CD4-positive, alpha-beta T cell treated with Interleukin-1 beta for 1 hour (primary cell): ENCODE data around the gene CPXM2.

Experiments
- DNase-seq, 2 donors: peaks; one replicate each; pipeline ENCODE4 v3.0.0-alpha.2; 2020 to 2022

The CPXM2 gene

DNA sequence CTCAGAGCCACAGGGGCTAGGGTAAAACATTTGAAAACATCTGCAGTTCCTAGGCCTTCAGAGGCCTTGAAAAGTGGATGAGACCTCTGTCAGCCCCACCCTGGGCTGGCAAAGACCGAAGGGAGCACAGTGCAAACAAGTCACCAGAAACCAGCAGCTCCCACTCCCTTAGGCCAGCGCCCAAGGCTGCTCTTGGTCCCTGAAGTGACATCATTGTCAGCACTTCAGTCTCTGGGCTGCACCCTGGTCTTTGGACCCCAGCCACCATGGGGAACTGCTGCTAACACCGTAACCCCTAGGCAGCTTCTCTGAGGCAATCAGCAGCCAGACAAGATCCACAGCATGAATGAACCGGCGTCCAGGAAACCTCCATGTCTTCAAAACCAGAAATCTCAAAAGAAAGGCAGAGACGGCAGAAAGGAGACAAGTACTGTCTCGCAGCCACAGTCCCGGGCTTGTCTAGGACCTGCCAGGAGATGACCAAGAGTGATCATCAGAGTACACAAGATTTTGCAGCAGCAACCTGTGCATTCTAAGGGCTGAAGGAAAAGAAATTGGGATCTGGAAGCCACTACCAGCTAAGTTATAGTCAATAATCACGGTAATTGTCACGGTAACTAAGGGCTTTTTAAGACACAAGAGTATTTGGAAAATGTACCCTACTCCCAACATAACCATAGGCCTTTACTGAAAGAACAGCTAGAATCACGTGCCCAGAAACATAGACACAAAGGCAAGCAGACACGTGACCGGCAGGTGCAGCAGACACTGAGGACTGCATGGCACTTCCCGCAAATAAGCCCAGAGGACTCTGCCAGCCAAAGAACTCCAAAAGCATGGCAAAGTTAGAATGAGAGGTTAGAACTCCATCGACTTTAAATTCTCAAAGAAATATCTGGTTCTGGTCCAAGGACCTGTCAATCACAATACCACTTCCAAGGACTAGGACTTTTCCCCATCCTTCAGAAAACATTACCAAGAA is 23.3 kb downstream of the CPXM2 start:
- no peak for DNase-seq

DNA sequence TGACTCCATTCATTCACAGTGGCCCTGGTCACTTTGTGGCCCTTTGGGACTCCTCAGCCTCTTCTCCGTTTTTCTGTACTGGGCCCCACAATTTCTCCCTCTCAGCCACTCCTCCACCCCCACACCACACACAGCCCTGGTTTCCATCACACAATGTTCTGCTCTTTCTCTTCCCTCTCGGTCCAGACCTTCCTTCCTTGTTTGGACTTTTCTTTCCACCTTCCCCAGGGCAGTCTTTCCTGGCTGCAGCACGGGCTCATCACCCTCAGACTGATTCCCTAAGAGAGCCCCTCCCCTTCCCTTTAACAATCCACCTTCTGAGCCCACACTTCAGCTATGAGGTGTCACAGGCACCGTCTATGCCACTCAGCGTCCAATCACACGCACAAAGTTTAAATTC is 25.7 kb downstream of the CPXM2 start:
- DNase-seq, result no peak

DNA sequence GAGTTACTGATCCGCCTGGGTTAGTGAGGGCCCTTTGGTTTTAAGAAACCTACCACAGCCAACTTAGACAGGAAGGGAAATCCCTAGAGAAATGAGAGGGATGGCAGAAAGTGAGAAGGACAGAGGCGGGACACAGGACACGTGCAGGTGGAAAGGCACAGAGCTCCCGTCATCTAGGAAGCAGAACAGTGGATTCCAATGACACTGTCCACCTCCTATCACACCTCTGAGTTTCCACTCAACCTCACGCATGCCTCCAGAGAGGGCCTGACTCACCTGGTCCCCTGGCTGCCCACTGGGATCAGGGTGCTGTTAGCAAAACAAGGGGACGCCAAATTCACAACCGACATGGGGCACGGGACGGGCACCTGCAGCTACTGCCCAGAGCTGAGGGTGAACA is 26.3 kb downstream of the CPXM2 start:
- DNase-seq, result no peak

DNA sequence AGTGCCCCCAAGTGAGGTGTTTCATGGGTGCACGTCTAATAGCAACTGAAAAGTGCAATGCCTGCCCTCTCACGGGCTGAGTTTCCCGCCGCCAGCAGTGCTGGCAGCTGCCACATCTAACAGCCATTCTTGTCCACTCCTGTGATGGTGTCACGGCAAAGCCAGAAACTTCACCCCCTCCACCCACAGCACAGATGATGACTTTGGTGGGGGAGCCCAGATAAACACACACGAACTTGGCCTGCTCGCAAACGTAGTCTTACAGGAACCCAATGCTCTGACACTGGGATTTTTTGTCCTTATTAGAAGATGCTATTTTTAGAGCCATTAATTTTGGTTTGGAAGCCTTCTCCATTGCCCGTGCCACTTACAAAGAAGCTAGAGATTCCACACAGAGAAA is 26.7 kb downstream of the CPXM2 start:
- no peak for DNase-seq

DNA sequence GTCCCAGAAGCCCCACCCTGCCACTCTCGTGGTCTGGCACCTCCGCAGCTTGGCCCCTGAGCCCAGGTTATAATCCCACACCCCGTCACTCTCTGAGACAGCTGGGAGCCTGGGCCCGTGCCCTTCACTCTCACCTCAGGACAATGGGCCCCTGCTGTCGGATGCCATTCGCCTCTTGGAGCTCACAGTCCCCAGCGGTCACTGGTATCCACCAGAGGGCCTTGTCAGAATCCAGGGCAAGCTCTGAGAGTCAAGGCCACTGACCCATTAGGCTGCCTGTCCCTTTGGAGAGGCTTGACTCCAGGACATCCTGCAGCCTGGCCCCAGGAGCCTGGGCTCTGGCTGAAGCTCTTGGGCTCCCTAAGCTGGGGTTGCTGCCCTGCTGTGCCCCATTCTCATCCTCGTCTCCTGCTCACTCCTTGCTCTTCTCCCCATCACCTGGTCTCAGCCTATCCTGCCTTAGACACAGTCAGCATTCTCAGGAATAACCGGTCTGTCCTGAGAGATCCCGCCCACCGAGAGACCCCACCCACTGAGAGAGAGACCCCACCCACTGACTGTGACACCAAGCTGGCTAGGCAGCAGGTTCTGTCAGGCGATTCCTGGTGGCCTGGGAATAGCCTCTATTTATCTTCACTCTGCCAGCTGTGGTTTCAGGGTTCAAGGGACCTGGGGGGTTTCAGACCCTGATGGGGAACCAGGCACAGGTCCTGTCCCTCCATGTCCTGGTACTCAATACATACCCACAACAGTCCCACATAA is 27.7 kb downstream of the CPXM2 start:
- DNase-seq, result no peak

DNA sequence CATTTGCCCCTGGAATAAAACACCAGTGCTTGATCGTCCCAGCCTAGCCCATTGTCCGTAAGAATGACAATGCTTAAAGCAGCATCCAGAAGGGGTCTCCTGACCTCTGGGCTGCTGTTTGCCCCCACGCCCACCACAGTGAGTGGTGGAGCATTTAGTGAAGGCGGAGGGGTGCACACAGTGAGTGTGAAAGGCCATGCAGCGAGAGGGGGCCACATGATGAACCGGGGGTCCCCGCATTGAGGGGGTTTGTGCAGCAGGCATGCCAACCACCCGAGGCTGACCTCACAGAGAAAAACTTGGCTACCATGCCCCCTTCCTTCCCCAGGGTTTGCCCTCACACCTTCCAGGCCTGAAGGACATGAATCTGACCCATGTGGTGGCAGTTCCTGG is 28.4 kb downstream of the CPXM2 start:
- DNase-seq, result no peak

DNA sequence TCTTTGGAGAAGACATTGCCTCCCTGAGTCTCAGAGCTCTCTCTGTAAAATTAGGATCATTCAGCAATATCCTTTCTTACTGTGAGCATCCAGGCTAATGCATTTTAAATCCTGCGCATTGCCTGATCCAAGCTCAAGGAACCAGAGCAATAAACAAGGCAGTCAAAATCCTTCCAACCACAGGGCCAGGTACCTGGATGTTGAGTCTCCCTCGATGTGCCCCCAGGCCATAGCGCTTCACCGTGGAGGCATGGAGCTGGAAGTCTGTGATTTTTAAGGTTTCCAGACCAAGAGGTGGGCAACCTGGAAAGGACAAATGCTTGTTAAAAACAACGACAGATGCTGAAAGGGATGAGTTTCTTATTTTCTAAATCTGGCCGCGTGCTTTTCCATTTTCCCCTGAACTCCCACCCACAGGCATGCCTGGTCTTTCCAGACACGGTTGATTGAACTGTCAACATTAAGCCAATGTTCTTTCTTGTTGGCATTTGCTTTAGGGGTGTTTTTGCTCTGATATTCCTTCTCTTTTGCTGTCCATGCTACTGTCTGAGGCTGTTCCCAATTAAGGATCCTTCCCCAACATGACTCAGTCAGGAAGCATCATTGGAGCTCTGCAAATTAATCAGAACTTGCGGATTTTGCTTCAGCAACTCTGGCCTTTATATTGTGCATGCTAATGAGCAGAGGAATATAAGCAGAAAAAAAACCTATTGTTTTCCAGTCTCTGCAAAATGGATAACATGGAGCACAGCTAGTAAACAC is 29.0 kb downstream of the CPXM2 start:
- no peak for DNase-seq

DNA sequence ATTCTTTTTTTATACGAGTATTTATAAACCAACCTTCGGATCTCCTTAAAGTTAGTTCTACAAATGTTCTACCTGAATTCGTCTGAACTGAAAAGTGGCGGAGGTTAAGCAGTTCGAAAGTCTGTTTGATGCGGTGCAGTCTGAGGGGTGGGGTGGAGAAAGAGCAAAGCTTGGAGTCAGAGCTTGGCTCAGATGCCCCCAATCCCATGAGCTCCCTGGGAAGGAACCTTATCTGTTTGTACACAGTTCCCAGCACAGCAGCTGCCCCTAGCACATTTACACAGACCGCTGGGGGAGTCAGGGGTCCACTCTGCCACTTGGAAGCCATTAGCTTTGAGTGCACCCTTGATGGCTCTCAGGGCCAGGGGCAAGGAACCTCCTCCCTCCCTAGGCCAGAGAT is 30.8 kb downstream of the CPXM2 start:
- DNase-seq, result no peak

DNA sequence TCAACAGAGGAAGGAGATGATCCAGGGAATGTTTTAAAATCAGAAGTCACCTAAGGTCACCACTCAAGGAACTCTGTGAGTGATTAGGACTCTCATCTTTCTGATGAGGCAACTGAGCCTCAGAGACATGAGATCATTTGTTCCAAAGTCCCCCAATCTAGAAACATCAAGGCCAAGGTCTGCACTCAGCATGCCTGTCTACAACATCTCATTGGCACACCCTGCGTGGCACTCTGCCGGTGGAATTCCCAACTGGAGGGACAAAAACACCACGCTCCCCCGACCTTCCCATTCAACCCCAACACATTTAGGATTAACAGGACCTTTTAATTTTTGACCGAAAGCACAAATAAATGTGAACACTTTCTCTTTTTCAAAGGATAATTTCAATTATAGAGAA is 31.4 kb downstream of the CPXM2 start:
- no peak for DNase-seq

DNA sequence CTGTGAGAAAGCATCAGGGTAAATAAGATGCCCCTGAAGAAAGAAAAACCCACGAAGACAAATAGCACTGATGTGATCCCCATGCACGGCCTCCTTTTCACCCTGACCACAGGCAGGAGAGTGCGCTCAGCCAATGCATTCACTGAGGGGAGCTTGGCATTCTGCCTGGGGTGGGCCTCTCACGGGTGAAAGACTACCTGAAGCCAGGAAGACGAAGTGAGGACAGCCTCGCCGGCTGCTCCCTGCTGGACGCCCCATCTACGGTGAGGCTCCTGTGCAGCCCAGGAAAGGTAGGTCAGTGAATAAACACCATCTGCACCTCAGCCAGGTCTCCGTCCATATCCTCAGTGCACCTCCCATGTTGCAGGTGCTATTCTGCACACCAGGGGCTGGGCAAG is 32.0 kb downstream of the CPXM2 start:
- no peak for DNase-seq

DNA sequence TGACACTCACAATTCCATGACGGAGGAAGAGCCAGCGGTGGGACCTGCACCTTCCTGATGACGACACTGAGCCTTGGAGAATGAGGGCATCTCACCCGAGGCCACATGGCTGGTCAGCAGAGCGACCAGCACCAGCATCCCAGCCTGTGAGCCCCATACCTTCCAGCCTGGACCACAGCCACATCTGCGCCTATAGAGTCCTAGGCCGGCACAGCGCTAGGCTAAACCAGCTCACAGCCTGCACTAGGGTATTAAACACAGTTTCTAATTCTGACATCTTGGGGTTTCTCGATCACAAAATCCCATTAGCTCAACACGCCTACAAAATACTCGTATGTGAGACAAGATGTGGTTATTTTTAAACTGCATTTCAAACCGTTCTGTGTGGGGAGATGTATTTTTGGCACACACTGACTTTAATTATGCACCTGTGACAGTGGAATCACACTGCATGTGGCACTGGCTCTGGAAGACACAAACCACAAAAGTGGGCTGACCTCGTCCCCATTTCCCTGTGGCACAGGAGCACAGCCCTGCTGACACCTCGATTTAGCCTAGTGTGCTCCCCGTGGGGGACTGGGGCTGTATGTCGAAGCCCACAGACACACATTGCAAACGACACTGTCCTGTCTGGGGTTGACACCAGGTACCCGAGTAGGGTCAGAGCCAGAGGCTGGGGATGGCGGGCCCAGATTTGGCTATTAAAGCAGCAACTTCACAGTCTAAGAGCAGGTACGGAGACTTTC is 32.5 kb downstream of the CPXM2 start:
- no peak for DNase-seq

DNA sequence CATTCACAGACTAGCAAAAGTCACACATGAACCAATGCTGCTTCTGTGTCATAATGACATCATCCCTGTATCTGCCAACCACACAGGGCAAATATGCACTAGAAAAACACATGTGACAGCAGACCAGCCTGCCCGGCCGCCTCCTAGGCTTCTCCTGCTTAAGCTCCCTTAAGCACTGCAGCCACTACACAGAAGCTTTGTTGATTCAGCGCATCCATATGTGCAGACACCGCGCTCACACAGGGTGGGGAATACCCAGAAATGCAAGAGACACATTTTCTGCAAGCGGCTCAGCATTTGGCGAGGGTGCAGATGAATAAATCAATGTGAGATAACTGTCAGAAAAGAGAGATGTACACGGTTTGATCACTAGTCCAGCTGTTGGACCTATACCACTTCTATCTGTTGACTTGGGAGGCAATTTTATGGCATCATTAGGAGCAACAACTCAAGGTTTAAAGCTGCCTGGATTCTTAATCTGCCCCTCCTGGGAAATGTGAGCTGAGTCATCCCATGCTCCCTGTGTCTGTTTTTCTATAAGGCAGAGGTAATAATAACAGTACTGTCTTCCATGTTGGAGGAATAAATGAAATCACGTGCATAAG is 33.4 kb downstream of the CPXM2 start:
- DNase-seq, result no peak

DNA sequence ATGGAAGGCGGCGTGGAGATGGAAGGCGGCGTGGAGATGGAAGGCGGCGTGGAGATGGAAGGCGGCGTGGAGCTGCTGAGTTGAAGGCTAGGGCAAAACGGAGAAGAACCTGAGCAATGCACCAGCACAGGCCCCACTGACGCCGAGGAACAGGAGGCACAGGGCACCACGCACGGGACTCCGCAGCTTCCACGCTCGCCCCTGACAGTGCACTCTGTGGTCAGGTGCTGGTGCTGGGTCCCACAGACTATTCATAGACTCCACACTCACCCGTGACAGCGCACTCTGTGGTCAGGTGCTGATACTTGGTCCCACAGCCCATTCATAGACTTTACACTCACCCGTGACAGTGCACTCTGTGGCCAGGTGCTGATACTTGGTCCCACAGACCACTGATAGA is 34.0 kb downstream of the CPXM2 start:
- DNase-seq, result no peak

DNA sequence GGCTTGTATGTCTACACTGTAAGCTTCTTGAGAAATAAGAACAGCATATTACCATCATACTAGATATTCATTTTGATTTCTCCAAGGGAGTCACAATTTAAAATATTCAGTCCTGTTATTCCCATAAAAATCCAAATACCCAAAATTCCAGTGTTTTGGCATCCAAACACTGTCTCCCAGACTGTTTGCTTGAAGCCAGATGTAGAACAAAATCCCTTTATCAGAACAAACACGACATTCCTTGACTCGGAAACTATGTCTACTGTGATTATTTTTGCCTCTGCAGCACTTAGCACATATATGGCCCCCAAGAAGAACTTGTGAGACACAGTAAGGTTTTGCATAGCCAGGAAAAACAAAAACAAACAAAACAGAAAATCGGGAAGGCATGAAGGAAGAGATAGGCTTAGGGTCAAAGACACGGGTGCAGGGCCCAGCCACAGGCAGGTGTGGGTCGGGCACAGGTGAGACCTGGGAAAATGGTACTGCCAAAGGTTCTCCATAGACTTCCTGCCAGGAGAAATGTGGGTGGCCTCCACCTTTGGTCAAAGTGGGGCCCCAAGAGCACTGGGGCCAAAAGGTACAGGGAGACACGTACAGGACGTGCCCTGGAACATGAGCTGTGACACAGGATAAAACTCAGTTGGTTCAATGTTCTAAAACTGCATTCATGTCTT is 36.5 kb downstream of the CPXM2 start:
- no peak for DNase-seq

DNA sequence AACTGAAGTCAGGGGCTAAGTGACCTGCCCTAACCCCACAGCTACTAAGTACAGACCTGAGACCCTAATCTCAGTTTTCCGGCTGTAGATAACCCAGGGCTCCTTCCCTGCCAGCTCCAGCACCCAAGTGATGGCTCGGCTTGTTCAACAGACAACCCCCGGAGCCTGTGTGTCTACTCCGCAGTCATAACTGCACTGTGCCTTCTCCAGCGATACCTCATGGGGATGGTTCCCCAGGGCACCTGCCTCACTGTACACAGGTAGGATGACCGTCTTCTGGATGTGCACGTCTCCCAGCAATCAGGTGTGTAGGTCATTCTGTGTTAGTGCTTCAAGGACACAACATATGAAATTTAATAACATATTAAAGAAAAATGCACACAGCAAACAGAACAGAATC is 37.1 kb downstream of the CPXM2 start:
- no peak for DNase-seq

DNA sequence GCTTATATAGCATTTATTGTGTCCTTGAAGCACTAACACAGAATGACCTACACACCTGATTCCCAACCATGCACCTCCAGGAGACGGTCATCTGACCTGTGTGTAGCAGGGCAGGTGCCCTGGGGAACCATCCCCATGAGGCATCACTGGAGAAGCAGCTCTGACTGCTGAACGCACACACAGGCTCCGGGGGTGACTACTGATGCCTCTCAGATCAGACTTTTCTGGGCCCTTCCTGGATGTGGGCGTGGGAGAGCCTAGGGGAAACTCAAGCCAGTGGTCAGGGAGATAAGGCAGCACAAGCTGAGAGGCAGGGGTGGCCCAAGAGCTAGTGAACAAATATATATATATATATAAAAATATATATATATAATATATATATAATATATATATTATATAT is 37.6 kb downstream of the CPXM2 start:
- no peak for DNase-seq

DNA sequence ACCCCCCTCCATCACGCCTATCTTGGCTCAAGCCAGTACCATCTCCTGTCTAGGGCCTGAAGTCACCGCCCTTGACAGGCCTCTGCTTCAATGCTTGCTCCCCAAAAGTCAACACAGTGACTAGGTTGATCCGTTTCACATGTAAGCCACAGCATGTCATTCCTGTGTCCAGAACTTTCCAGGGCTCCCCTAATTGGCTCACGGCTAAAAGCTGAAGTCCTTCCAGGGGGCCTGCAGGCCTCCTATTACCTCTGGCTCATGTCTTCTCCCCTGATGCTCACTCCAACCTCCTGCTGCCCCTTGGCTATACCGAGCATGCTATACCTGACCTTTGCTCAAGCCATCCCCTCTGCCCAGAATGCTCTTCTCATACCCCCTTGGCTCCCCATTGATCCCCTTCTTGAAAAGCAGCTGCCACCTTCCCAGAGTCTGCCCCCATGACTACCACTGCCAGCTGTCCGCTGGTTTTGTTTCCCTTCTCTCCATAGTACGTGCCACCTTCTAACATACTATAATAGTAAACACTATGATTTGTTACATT is 39.1 kb downstream of the CPXM2 start:
- no peak for DNase-seq

DNA sequence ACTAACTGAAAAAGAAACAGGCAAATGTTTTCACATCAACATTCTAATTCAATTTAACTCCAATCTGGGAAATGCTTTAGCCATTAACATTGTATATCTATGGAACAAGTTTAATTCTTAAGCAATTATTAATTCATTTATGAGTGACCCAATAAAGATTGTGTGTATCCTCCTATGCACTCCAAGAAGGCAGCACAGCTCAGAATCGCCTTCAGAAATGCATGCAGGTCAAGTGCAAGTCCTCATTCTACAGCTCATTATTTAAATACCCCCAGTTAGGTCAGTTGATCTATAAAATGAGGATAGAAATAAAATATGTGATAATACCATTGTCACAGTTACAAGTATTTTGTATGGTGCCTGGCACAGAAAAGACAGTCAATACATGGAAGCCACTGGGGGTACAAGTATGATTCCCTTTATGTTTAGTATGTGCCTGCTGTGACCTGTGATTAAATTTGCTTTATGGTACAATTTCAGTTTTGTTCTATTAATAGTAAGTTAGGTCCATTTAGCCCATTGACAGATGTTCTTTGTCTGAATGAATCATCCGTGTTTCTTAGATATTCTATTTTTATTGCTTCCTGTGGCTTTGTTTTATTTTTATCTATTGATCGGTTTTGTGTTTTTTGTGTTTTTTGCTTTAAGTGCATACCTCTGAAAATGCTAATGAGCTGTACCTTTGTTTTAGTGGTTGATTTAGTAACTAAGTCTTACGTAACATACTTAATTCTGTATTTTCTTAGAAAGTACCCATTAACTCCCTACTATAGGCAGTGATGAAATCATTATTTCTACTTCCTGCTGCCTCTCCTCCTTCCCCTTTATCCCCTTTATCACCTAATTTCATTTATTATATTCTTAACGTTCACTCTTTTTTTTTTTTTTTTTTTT is 42.8 kb downstream of the CPXM2 start:
- no peak for DNase-seq

DNA sequence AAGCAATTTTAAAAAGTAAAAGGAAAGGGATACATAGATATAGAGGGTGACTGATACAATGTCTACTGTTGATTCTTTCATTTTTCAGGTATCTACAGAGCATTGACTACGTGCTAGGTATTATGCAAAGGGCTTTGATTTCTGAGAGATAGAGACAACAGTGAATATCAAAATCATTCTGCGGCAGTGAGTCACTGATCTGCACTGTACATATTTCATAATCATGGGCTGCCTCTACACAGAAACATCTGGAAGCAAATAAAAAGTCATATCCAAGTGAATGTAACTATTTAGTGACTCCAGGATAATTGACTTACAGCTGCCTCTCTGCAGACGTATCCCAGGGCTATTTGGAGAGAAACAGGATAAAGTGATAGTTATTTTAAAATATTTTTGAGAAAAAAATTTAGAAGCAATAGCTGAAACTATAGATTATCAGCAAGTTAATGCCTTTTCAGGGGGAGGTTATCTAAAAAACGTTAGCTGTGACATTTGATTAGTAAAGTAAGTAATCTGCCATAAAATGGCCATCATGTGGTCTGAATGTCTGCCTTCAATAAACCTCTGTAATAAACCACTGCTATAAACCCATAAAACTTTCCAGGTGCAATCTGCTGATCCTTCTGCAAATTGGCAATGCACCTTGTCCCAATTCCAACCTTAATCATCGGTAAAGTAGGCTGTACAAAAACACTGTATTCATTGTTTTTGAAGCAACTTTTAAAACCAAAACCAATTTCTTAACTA is 43.7 kb downstream of the CPXM2 start:
- DNase-seq, result no peak

DNA sequence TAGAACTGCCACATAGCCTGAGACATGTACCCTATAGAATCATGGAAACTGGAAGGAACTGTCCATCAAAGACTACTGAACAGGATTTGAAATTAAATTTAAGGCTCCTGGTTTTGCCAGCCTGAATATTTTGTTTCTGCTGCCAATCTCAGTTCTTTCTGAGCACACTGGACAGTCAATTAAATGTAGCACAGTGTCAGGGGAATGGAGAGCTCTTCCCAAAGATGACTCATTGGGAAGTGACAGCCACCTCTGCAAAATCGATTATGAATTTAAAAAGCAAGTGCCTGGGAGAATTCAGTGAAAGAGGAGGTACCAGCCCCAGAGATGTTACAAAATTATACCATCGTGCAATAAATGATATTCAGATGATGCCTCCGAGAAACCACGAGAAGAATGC is 47.8 kb downstream of the CPXM2 start:
- DNase-seq, result no peak
